Gastroesophageal sphincter (tissue), 3 donors: ENCODE results near the gene AK8.

Source experiments
- POLR2A ChIP-seq, 2 donors: fragments of 450-650 bp; IDR thresholded peaks; one replicate each; pipeline ENCODE4 v1.6.1; 2017; ENCODE audit warnings: antibody characterized with exemption in 2 of 2, mild to moderate bottlenecking in 2 of 2, moderate library complexity in 1 of 2
- TF ChIP-seq, protein P1 (sequence below), 4 experiments: fragments of 200-600 bp in 2 of 4; fragments of 450-650 bp in 2 of 4; sonication (generic) in 1 of 4; IDR thresholded peaks; one replicate each; pipeline ENCODE4 v1.5.1; 2017 to 2019; ENCODE audit warnings: antibody characterized with exemption in 4 of 4, mild to moderate bottlenecking in 2 of 4, moderate library complexity in 2 of 4

- TF ChIP-seq POLR2A (IDR thresholded peaks at IDR 0.05), result no peak
- TF ChIP-seq, protein P1, sequence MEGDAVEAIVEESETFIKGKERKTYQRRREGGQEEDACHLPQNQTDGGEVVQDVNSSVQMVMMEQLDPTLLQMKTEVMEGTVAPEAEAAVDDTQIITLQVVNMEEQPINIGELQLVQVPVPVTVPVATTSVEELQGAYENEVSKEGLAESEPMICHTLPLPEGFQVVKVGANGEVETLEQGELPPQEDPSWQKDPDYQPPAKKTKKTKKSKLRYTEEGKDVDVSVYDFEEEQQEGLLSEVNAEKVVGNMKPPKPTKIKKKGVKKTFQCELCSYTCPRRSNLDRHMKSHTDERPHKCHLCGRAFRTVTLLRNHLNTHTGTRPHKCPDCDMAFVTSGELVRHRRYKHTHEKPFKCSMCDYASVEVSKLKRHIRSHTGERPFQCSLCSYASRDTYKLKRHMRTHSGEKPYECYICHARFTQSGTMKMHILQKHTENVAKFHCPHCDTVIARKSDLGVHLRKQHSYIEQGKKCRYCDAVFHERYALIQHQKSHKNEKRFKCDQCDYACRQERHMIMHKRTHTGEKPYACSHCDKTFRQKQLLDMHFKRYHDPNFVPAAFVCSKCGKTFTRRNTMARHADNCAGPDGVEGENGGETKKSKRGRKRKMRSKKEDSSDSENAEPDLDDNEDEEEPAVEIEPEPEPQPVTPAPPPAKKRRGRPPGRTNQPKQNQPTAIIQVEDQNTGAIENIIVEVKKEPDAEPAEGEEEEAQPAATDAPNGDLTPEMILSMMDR (IDR thresholded peaks at IDR 0.05), result no peak
Measured at GRCh38 chr9:132732326-132733259, 145.5 kb downstream of the AK8 start.
